ENCODE measurements around the gene LPCAT1. TPM values are rescaled to one million over a fixed set of nuclear protein-coding genes. Genes with fewer than 3 reads are reported as not detected.

LPCAT1 gene
- total and polyA plus RNA-seq, 2 of the 4 experiments (the other 2 are of a cell fraction), result 17.7 to 33.6 TPM

- no peak for TF ChIP-seq SMC3 (IDR thresholded peaks at IDR 0.05; ENCODE audit: low read depth, low read length)
- no peak for TF ChIP-seq RFX5 (IDR thresholded peaks at IDR 0.05; ENCODE audit: low read depth, low read length)
- TF ChIP-seq ELK1 (IDR thresholded peaks at IDR 0.05; ENCODE audit: borderline replicate concordance, low read depth, low read length), result no peak
- no peak for TF ChIP-seq MXI1 (IDR thresholded peaks at IDR 0.05; ENCODE audit: borderline replicate concordance, low read depth, low read length)
- TF ChIP-seq POLR2A (IDR thresholded peaks at IDR 0.05; ENCODE audit: low read depth, low read length), result no peak
- TF ChIP-seq NFE2L2 (IDR thresholded peaks at IDR 0.05; ENCODE audit: low read depth, low read length), result no peak
- no peak for TF ChIP-seq FOS (IDR thresholded peaks at IDR 0.05; ENCODE audit: low read depth, low read length)
- no peak for TF ChIP-seq CHD1 (IDR thresholded peaks at IDR 0.05; ENCODE audit: low read depth, low read length)
- no peak for TF ChIP-seq CTCF (conservative IDR thresholded peaks at IDR 0.05; ENCODE audit: low read depth, low read length)
- TF ChIP-seq BHLHE40 (IDR thresholded peaks at IDR 0.05; ENCODE audit: low read depth, low read length), result no peak
- TF ChIP-seq USF2 (IDR thresholded peaks at IDR 0.05; ENCODE audit: low read depth, low read length), result no peak
- no peak for TF ChIP-seq RCOR1 (IDR thresholded peaks at IDR 0.05; ENCODE audit: insufficient replicate concordance, low read length)
- TF ChIP-seq MAFK (IDR thresholded peaks at IDR 0.05; ENCODE audit: low read depth, low read length), result no peak
- TF ChIP-seq MAZ (IDR thresholded peaks at IDR 0.05; ENCODE audit: borderline replicate concordance, low read depth, low read length), result no peak
- no peak overlapping the region for H3K9ac ChIP-seq (ENCODE audit: low read depth, low read length)
- no TSS peak for BruUV-seq (replicated peaks)
- H3K4me3 ChIP-seq (ENCODE audit: insufficient read depth, low read depth, low read length), result no peak overlapping the region
- H3K4me1 ChIP-seq (ENCODE audit: control insufficient read depth, insufficient read depth, low read length), result no peaks in the 10 kb centered on the region; the same call in 1 of the 2 replicates
- no peaks in the 10 kb centered on the region for H3K36me3 ChIP-seq (ENCODE audit: control insufficient read depth, insufficient read depth, low read length)
- H3K23ac ChIP-seq (ENCODE audit: low read depth, low read length), result no peak overlapping the region
- H4K20me1 ChIP-seq (ENCODE audit: insufficient read depth, low read length), result no peaks in the 10 kb centered on the region
- no peaks in the 10 kb centered on the region for H3K79me1 ChIP-seq (ENCODE audit: low read depth in 1 of 2, low read length in 2 of 2)
- H2AK9ac ChIP-seq (replicated peaks; ENCODE audit: low read depth, low read length, poor library complexity), result no peak overlapping the region
- no peak overlapping the region for H4K8ac ChIP-seq (ENCODE audit: low read depth in 2 of 2, low read length in 2 of 2)
- ChIA-PET POLR2A (ENCODE audit: unreplicated experiment) (no interaction called here), CTCF (no interaction called here)
- no peak overlapping the region for H3K18ac ChIP-seq (ENCODE audit: low read depth, low read length)
- no peak overlapping the region for H3K14ac ChIP-seq (replicated peaks; ENCODE audit: low read depth, low read length)
- no peak overlapping the region for H2BK15ac ChIP-seq (ENCODE audit: low read depth, low read length)
- ATAC-seq (ENCODE audit: low read depth) (no peak), DNase-seq (no peak)
- peak overlapping the region; percentile 17 for H2AFZ ChIP-seq (replicated peaks; ENCODE audit: low read length, poor library complexity)
- H3K27ac ChIP-seq (ENCODE audit: insufficient read depth, low read length), result no peak overlapping the region
- H2BK120ac ChIP-seq (ENCODE audit: low read depth, low read length), result no peak overlapping the region
- no peak overlapping the region for H3K4me2 ChIP-seq (ENCODE audit: low read depth, low read length)
- no peak overlapping the region for H4K91ac ChIP-seq (ENCODE audit: insufficient read depth, low read depth, low read length)
- no peak overlapping the region for H3K56ac ChIP-seq (ENCODE audit: extremely low read depth, insufficient read depth, low read length)
- in situ Hi-C loops (cut with MboI; ENCODE audit: low sequenced_read_pairs) (no loop called here), intact Hi-C loops (cut with micrococcal nuclease) (no loop called here), dilution Hi-C loops (cut with HindIII; ENCODE audit: low sequenced_read_pairs, unreplicated experiment) (no loop called here)
- no peak overlapping the region for H2AK5ac ChIP-seq (ENCODE audit: low read depth, low read length)
- no peak overlapping the region for H3K4ac ChIP-seq (ENCODE audit: low read depth, low read length)
- 84% methylated on average over 6 of the region's 21 CpGs; no CpG with 5 or more reads in 1 of the 2 experiments for WGBS, 2 experiments (ENCODE audit: extremely low coverage in 2 of 2, insufficient read length in 1 of 2)
- H3K9me1 ChIP-seq (ENCODE audit: insufficient read depth, low read length), result no peaks in the 10 kb centered on the region
- no peak overlapping the region for H4K5ac ChIP-seq (ENCODE audit: low read depth, low read length)
- peaks cover 65% of the 10 kb centered on the region for H3K27me3 ChIP-seq (ENCODE audit: control insufficient read depth, insufficient read depth, low read length)
- no peak overlapping the region for H2BK5ac ChIP-seq (ENCODE audit: low read depth, low read length, poor library complexity, severe bottlenecking)
- H3K9me3 ChIP-seq (ENCODE audit: control insufficient read depth, insufficient read depth, low read length), result no peaks in the 10 kb centered on the region
- no peak overlapping the region for H2BK20ac ChIP-seq (ENCODE audit: low read depth, low read length)
These were observed 30.0 kb upstream of the LPCAT1 start for GRCh38 chr5:1553539-1554409.

Measured in IMR-90 (cell line).